GM18498 (cell line): Measurements from ENCODE around the gene FAF2.
"Not testable (repeated sequence)": the region's sequence is repeated elsewhere in the genome, so short reads cannot be mapped to it uniquely, and the experiment has no call there.

Source experiments
- ATAC-seq: cut with Tn5 transposase; IDR thresholded peaks from one replicate; pipeline ENCODE4 v1.9.1; 2021; ENCODE audit warnings: mild to moderate bottlenecking, moderate library complexity; ENCODE audit not compliant: unreplicated experiment

FAF2 gene

GRCh38 chr5:176416965-176417364, 31.2 kb upstream of the FAF2 start:
- no peak for ATAC-seq

- ATAC-seq, result no peak
Measured at GRCh38 chr5:176418251-176418650, 29.9 kb upstream of the FAF2 start.

DNA sequence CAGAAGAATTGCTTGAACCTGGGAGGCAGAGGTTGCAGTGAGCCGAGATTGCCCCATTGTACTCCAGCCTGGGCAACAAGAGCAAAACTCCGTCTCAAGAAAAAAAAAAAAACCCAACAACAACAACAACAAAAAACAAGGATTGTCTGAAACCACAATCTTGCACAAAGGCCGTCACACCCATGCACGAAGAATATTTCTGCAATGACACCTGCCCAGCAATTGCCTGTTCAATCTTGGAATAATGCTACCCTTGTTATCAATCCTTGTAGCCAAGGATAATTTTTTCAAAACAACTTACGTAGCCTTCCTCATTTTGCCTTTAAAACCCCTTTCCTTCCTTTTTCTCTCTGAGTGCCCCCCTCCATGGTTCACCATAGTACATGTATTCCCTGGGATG, 28.1 kb upstream of the FAF2 start:
- ATAC-seq, result no peak

- no peak for ATAC-seq
Measured at GRCh38 chr5:176420972-176421544, 27.1 kb upstream of the FAF2 start.

GRCh38 chr5:176424181-176424580, 24.0 kb upstream of the FAF2 start:
- ATAC-seq, result no peak

DNA sequence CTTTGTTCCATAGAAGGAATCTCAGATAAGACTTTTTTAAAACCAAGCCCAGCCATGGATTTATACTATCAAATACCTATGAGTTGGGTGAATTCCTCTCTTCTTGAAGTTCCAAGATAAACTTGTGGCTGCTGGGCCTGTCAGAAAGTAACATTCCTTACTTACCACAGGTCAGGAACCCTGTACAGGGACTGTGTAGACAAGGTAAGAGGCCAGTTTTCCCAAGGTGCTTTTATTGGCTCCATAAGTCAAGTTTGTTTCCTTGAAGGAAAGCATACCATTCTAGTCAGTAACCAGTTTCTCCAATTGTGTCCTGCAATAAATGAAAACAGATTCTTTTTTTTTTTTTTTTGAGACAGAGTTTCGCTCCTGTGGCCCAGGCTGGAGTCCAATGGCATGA, 23.0 kb upstream of the FAF2 start:
- ATAC-seq, result no peak

DNA sequence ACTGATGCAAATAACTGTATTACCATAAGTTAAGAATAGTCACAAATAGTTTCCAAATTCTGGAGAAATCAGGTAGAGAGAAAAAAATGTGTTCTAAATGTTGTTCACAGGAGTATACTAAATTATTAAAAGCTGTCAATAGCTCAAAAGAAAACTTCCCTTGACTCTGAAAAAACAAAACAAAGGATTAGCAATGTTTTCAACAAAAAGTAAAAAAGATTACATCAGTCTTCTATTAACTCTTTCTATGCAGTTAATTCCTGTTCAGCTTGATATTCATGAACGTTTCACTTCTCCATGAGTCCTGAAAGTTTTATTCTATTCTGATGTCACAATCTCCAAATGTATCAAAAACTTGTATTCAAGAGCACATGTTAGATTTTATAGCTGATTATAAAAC, 22.4 kb upstream of the FAF2 start:
- no peak for ATAC-seq

- no peak for ATAC-seq
Measured at GRCh38 chr5:176426876-176427275, 21.3 kb upstream of the FAF2 start.

- ATAC-seq, result no peak
Measured at GRCh38 chr5:176427971-176428370, 20.2 kb upstream of the FAF2 start.

- ATAC-seq, result no peak
Measured at GRCh38 chr5:176429972-176430371, 18.2 kb upstream of the FAF2 start.

- ATAC-seq, result no peak
Measured at GRCh38 chr5:176432707-176433106, 15.5 kb upstream of the FAF2 start.

GRCh38 chr5:176436656-176437055, 11.5 kb upstream of the FAF2 start:
- ATAC-seq, result no peak

DNA sequence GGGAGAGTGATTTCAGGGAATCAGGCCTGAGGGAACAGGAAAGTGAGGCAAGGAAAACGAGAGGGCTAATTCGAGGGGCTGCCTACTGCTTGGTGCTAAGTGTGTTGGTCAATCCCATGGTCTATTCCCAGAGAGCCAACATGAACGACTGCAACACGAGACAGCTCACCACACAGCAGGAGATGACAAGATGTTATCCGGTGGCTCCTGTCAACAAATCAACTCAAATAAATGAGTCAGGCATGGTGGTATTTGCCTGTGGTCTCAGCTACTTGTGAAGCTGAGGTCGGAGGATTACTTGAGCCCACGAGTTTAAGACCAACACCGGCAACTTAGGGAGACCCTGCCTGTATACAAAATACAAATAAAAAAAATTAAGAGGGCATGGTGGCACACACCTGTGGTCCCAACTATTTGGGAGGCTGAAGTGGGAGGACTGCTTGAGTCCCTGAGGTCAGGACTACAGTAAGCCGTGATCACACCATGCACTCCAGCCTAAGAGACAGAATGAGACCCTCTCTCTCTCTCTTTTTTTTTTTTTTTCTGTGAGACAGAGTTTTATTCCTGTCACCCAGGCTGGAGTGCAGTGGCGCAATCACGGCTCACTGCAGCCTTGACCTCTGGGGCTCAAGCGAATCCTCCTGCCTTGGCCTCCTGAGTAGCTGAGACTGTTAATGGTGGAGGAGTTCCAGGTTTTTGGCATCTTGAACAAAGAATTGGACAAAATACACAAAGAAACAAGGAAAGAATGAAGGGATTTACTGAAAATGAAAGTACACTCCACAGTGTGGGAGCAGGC, 9.0 kb upstream of the FAF2 start:
- ATAC-seq, result no peak

- ATAC-seq, result no peak
Measured at GRCh38 chr5:176440927-176441706, 7.1 kb upstream of the FAF2 start.

DNA sequence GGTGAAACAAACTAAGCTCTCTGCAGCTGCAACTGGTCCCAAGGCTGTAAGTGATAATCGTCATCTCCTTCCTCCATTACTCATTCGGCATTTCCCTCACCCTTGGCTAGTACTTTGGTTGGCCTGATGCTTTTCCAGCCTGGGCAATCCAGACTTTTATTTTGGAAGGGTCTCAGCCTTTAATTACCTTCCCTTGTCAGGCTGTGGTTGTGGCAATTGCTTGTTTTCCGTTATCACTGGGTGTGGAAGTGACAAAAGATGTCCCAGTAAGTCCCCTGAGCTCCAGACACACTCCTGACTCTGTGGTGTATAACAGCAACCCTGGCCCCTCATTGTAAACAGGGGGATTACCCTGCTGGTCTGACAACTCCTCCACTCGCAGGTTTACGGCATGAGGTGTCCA, 6.3 kb upstream of the FAF2 start:
- no peak for ATAC-seq

DNA sequence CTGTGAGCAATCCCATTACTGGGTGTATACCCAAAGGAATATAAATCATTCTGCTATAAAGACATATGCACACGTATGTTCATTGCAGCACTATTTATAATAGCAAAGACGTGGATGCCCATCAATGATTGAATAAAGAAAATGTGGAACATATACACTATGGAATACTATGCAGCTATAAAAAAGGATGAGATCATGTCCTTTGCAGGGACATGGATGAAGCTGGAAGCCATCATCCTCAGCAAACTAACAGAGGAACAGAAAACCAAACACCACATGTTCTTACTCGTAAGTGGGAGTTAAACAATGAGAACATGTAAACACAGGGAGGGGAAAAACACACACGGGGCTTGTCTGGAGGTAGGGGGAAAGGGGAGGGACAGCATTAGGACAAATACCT, 5.3 kb upstream of the FAF2 start:
- ATAC-seq, result not testable (repeated sequence)

- no peak for ATAC-seq
Measured at GRCh38 chr5:176444742-176445141, 3.4 kb upstream of the FAF2 start.

- ATAC-seq, result no peak
Measured at GRCh38 chr5:176446028-176446665, 2.0 kb upstream of the FAF2 start.

GRCh38 chr5:176446884-176447590, 1.1 kb upstream of the FAF2 start:
- ATAC-seq, result no peak

DNA sequence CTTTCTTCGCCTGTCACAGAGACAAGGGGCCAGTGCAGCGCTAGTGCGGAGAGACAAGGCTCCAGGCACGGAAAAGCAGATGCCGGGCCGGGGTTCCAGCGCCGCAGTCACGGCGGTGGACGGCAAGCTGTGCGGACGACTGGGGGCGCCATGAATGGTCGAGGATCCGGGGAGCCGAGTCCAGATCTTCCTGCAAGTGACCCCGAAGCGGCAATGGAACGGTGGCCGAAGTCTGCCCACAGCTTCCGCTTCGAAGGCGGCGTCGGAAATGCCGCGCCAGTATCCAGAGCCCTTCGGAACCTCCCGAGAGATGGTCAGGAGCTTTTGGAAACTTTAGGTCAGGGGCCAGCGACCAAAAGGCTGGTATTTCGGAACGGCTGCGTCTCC, 601 bp upstream of the FAF2 start:
- peak; percentile 33 for ATAC-seq

DNA sequence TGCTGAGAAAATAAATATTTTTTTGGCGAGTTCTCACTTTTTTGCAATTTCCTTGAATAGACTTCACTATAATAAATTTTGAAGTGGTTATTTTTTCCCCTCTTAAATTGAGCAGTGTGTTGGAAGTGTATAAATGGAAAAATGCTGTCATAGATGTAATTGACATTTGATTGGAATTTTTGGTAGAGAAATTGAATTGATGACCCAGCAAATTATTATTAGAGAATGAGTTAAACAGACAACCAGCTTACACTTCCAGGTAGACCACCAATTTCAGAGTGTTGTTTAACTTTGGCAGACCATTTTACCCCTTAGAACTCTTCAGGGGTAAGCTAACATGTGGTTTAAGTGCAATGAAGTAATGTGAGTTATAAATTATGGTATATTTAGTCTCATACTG, 1.9 kb downstream of the FAF2 start:
- no peak for ATAC-seq
